Measurements from ENCODE around the gene SPDYE4.

DNA sequence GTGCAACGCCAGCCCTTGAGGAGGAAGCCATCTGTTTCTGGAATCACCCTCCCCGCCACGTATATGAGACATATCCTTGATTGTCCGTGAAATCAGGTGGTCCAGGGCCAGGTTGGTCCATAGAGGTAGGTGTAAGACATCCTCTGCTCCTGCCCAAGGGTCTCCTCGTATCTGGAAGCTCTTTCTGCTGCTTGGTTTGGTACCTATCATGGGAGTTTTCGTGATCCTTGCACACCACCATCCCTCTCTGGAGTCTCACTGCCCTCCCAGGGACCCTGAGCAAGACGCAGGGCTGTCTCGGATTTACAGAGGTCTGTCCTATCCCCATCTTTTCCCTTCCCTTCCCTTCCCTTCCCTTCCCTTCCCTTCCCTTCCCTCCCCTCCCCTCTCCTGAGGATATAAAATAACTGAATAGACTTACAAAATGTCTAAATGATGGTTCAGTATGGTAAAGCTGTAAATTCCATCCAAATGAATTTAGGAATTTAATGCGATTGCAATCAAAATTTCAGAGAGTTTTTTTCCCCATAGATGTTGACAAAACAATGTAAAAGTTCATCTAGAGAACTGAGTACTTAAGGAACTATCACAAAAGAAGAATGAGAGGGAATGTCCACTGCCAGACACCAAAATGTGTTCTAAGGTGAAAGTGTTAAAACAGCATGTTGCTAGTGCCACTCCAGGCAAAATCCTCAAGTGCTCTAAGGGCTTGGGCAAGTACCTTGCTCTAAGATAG, 11.7 kb downstream of the SPDYE4 start:
- TF ChIP-seq, protein P1, sequence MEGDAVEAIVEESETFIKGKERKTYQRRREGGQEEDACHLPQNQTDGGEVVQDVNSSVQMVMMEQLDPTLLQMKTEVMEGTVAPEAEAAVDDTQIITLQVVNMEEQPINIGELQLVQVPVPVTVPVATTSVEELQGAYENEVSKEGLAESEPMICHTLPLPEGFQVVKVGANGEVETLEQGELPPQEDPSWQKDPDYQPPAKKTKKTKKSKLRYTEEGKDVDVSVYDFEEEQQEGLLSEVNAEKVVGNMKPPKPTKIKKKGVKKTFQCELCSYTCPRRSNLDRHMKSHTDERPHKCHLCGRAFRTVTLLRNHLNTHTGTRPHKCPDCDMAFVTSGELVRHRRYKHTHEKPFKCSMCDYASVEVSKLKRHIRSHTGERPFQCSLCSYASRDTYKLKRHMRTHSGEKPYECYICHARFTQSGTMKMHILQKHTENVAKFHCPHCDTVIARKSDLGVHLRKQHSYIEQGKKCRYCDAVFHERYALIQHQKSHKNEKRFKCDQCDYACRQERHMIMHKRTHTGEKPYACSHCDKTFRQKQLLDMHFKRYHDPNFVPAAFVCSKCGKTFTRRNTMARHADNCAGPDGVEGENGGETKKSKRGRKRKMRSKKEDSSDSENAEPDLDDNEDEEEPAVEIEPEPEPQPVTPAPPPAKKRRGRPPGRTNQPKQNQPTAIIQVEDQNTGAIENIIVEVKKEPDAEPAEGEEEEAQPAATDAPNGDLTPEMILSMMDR (IDR thresholded peaks at IDR 0.05; ENCODE audit: low read depth, low read length) = no peak
- TF ChIP-seq POLR2A (IDR thresholded peaks at IDR 0.05; ENCODE audit: extremely low read depth, insufficient read length) = no peak
- TF ChIP-seq, protein P2, sequence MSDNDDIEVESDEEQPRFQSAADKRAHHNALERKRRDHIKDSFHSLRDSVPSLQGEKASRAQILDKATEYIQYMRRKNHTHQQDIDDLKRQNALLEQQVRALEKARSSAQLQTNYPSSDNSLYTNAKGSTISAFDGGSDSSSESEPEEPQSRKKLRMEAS (IDR thresholded peaks at IDR 0.05; ENCODE audit: low read depth, low read length) = no peak
